ENCODE measurements around the gene LIX1. TPM values are rescaled to one million over a fixed set of nuclear protein-coding genes. Genes with fewer than 3 reads are reported as not detected.
"Not testable (repeated sequence)": the region's sequence is repeated elsewhere in the genome, so short reads cannot be mapped to it uniquely, and the experiment has no call there.

The LIX1 gene
- polyA plus RNA-seq, 2 of the 4 experiments (the other 2 are of a cell fraction): not detected

- Histone ChIP-seq H3K4me1 (peaks cover 9% of the 10 kb centered on the region; the same call in 1 of the 3 replicates), H3K4me2 (peak overlapping the region; percentile 92), H3K4me3 (peak overlapping the region; percentile 70), H3K27ac (peak overlapping the region; percentile 88 to 92), H3K9me3 (no peaks in the 10 kb centered on the region; the same call in 2 of the 3 replicates)
- TF ChIP-seq PHF8 (IDR thresholded peaks at IDR 0.05; ENCODE audit: borderline replicate concordance, low read depth): peak; percentile 72; the same call in 1 of the 2 replicates
- TF ChIP-seq HOXB13 (CRISPR knock-in tag; IDR thresholded peaks at IDR 0.05; ENCODE audit: low read depth): no peak
- DNase-seq (ENCODE audit: low read depth in 1 of 2, low spot score in 1 of 2): no peak
- no peak for ATAC-seq
- FAIRE-seq: no peak
- ChIA-PET CTCF (interaction anchor here (0.8 to 1.4 kb wide), 3 partner anchors 15 to 1141 kb away, joined by 3 to 4 read pairs (median 3); no protein-coding TSS in a partner anchor), POLR2A (no interaction called here)
- WGBS (ENCODE audit: missing lambda C conversion rate): 1% methylated on average over 12 of the region's 12 CpGs
These were observed 40.2 kb upstream of the LIX1 start for GRCh38 chr5:97182571-97183099.

GRCh38 chr5:97181856-97182545, 39.6 kb upstream of the LIX1 start:
- Histone ChIP-seq H3K4me2 (peak overlapping the region; percentile 92), H3K9me3 (no peaks in the 10 kb centered on the region; the same call in 2 of the 3 replicates), H3K27ac (peak overlapping the region; percentile 88 to 92), H3K4me1 (peaks cover 9% of the 10 kb centered on the region; the same call in 1 of the 3 replicates), H3K4me3 (peak overlapping the region; percentile 70)
- ChIA-PET POLR2A (no interaction called here), CTCF (interaction anchor here (0.8 to 1.1 kb wide), 2 partner anchors 18 to 1141 kb away, joined by 3 read pairs; no protein-coding TSS in a partner anchor)
- TF ChIP-seq PHF8 (IDR thresholded peaks at IDR 0.05; ENCODE audit: borderline replicate concordance, low read depth) (no peak), NFE2L2 (conservative IDR thresholded peaks at IDR 0.05; ENCODE audit: low read length) (no peak), RCOR1 (IDR thresholded peaks at IDR 0.05; ENCODE audit: low read depth, low read length) (no peak), POLR2A (IDR thresholded peaks at IDR 0.05; ENCODE audit: low read length) (no peak), HOXB5 (CRISPR knock-in tag; IDR thresholded peaks at IDR 0.05) (no peak), GATA3 (IDR thresholded peaks at IDR 0.05; ENCODE audit: borderline replicate concordance) (no peak), ELK1 (IDR thresholded peaks at IDR 0.05; ENCODE audit: low read depth, low read length) (no peak), HEYL (CRISPR knock-in tag; IDR thresholded peaks at IDR 0.05) (no peak), FOSL2 (IDR thresholded peaks at IDR 0.05) (no peak), FOSL2 (CRISPR knock-in tag; IDR thresholded peaks at IDR 0.05) (no peak), MAX (IDR thresholded peaks at IDR 0.05) (no peak), CHD4 (IDR thresholded peaks at IDR 0.05; ENCODE audit: borderline replicate concordance) (no peak), HMGXB4 (CRISPR knock-in tag; IDR thresholded peaks at IDR 0.05; ENCODE audit: borderline replicate concordance) (no peak)
- 41% methylated on average over 4 of the region's 4 CpGs for WGBS (ENCODE audit: missing lambda C conversion rate)
- FAIRE-seq (no peak), ATAC-seq (no peak), DNase-seq (ENCODE audit: low read depth in 1 of 2, low spot score in 1 of 2) (no peak)

GRCh38 chr5:97179457-97179856, 37.0 kb upstream of the LIX1 start:
- H3K4me1 ChIP-seq; H3K4me3 ChIP-seq; H3K27ac ChIP-seq; FAIRE-seq; ATAC-seq; H3K9me3 ChIP-seq; DNase-seq (ENCODE audit: low read depth in 1 of 2, low spot score in 1 of 2); CTCF ChIA-PET; POLR2A ChIA-PET; H3K4me2 ChIP-seq: not testable (repeated sequence)
- 99% methylated on average over 2 of the region's 3 CpGs for WGBS (ENCODE audit: missing lambda C conversion rate)

- ATAC-seq (no peak), DNase-seq (ENCODE audit: low read depth in 1 of 2, low spot score in 1 of 2) (no peak), FAIRE-seq (no peak)
- TF ChIP-seq HES2 (IDR thresholded peaks at IDR 0.05): no peak
- no peak for TF ChIP-seq RAD21 (conservative IDR thresholded peaks at IDR 0.05 in 1 of 2, IDR thresholded peaks at IDR 0.05 in 1 of 2)
- no peak for TF ChIP-seq NR3C1 (IDR thresholded peaks at IDR 0.05)
- no peak for TF ChIP-seq TFCP2L1 (CRISPR knock-in tag; IDR thresholded peaks at IDR 0.05)
- no peak for TF ChIP-seq RNF2 (IDR thresholded peaks at IDR 0.05; ENCODE audit: borderline replicate concordance, low read depth)
- TF ChIP-seq CBX8 (IDR thresholded peaks at IDR 0.05): no peak
- no peak for TF ChIP-seq REST (IDR thresholded peaks at IDR 0.05)
- no peak for TF ChIP-seq RFX5 (IDR thresholded peaks at IDR 0.05)
- TF ChIP-seq RCOR1 (IDR thresholded peaks at IDR 0.05; ENCODE audit: low read depth, low read length): no peak
- no peak for TF ChIP-seq FOXS1 (CRISPR knock-in tag; IDR thresholded peaks at IDR 0.05)
- H3K4me2 ChIP-seq: no peak overlapping the region
- CTCF ChIA-PET: interaction anchor here (1.8 to 5.2 kb wide), 2 partner anchors 10 to 303 kb away, joined by 3 to 30 read pairs; no protein-coding TSS in a partner anchor
- POLR2A ChIA-PET: no interaction called here
- no peaks in the 10 kb centered on the region for H3K4me1 ChIP-seq
- no peaks in the 10 kb centered on the region for H3K9me3 ChIP-seq
- H3K27ac ChIP-seq: no peak overlapping the region
- H3K4me3 ChIP-seq: no peak overlapping the region
These were observed 29.8 kb upstream of the LIX1 start for GRCh38 chr5:97172227-97172626.
